ENCODE results near the gene COQ4.

DNA sequence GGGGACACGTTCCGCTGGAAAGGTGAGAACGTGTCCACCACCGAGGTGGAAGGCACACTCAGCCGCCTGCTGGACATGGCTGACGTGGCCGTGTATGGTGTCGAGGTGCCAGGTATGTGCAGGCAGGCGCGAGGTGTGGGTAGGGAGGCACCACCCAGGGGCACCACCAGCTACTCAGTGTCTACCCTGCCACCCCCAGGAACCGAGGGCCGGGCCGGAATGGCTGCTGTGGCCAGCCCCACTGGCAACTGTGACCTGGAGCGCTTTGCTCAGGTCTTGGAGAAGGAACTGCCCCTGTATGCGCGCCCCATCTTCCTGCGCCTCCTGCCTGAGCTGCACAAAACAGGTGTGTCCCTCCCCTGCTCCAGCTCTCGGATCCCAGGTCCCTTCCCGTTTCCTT lies 32.8 kb downstream of the COQ4 start:
- TF ChIP-seq POLR2A (IDR thresholded peaks at IDR 0.05; ENCODE audit: low read depth, low read length), result no peak
- no peak for TF ChIP-seq POLR2AphosphoS5 (IDR thresholded peaks at IDR 0.05; ENCODE audit: low read depth, low read length)
- TF ChIP-seq TAF1 (IDR thresholded peaks at IDR 0.05; ENCODE audit: borderline replicate concordance, low read depth, low read length), result no peak

Data from GM12892 (cell line).